Karpas-422 (cell line): Measurements from ENCODE around the gene HINT2. TPM values are rescaled to one million over a fixed set of nuclear protein-coding genes. Genes with fewer than 3 reads are reported as not detected.
A peak's percentile ranks its signal among the peaks of the same experiment; 100 is the strongest.

ENCODE experiments used
- DNase-seq: peaks from one replicate; pipeline ENCODE4 v3.0.0-alpha.2; 2015
- H2AFZ ChIP-seq: fragments of 200-600 bp; sonication (generic); 2 replicates; pipeline ENCODE4 v1.6.1; 2014; ENCODE audit warnings: antibody characterized with exemption, low read length, mixed read lengths
- H3K27ac ChIP-seq: fragments of 200-600 bp; sonication (generic); 2 replicates; pipeline ENCODE4 v1.5.1; 2014; ENCODE audit warnings: mild to moderate bottlenecking, low read length, moderate library complexity
- H3K27me3 ChIP-seq: fragments of 200-600 bp; sonication (generic); 2 replicates; pipeline ENCODE4 v1.6.1; 2014; ENCODE audit warnings: low read length, mixed read lengths
- H3K36me3 ChIP-seq: fragments of 200-600 bp; sonication (generic); 2 replicates; pipeline ENCODE4 v1.6.1; 2014; ENCODE audit warnings: low read length, mixed read lengths; ENCODE audit not compliant: insufficient read depth
- H3K4me1 ChIP-seq: fragments of 200-600 bp; sonication (generic); 2 replicates; pipeline ENCODE4 v1.6.1; 2014; ENCODE audit warnings: mild to moderate bottlenecking, low read length, mixed read lengths
- H3K4me2 ChIP-seq: fragments of 200-600 bp; sonication (generic); 2 replicates; pipeline ENCODE4 v1.6.1; 2014; ENCODE audit warnings: low read length, low read depth, mild to moderate bottlenecking; ENCODE audit not compliant: poor library complexity, severe bottlenecking
- H3K4me3 ChIP-seq: fragments of 200-600 bp; sonication (generic); 2 replicates; pipeline ENCODE4 v1.5.1; 2014; ENCODE audit warnings: mild to moderate bottlenecking, antibody characterized with exemption, low read length, mixed read lengths
- H3K79me2 ChIP-seq: fragments of 200-600 bp; sonication (generic); 2 replicates; pipeline ENCODE4 v1.6.1; 2014; ENCODE audit warnings: mild to moderate bottlenecking, low read length, mixed read lengths
- H3K9ac ChIP-seq: fragments of 200-600 bp; sonication (generic); 2 replicates; pipeline ENCODE4 v1.6.0; 2014; ENCODE audit warnings: low read length
- H3K9me2 ChIP-seq: fragments of 200-600 bp; sonication (generic), shearing (Covaris generic); replicated peaks from 2 replicates; pipeline ENCODE4 v1.6.0; 2014; ENCODE audit warnings: mild to moderate bottlenecking, low read length, moderate library complexity; ENCODE audit not compliant: insufficient read depth
- H3K9me3 ChIP-seq: fragments of 300-700, 200-600 bp; sonication (generic); 2 replicates; pipeline ENCODE4 v1.6.1; 2014; ENCODE audit warnings: low read length, mixed read lengths
- H4K20me1 ChIP-seq: fragments of 200-600 bp; sonication (generic); 2 replicates; pipeline ENCODE4 v1.6.1; 2014; ENCODE audit warnings: mild to moderate bottlenecking, antibody characterized with exemption, low read length, low read depth; ENCODE audit not compliant: insufficient read depth
- total RNA-seq: library from RNA; depleted of rRNA; stranded (reverse); fragments of >200 nt; shearing (Covaris generic); gene quantifications from 2 replicates; pipeline ENCODE4 v1.2.3, GENCODE V29; 2014; ENCODE audit warnings: low replicate concordance

The HINT2 gene
- total RNA-seq, 1 experiment from 2014 or later = 84.0 TPM

DNA sequence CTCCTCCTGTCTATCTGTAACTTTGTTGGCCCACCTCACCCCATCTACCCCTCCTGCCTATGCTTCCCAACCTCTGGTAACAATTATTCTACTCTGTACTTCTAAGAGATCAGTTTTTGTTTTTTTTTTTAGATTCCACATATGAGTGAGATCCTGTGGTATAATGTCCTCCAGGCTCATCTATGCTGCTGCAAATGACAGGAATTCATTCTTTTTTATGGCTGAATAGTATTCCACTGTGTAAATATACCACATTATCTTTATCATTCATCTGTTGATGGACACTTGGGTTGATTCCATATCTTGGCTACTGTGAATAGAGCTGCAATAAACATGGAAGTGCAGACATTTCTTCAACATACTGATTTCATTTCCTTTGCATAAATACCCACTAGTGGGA, 31.4 kb downstream of the HINT2 start:
- no peak for DNase-seq
- Histone ChIP-seq H4K20me1 (no peaks in the 10 kb centered on the region), H3K27ac (no peak overlapping the region), H3K4me2 (no peak overlapping the region), H3K79me2 (peaks cover 46% of the 10 kb centered on the region), H3K4me1 (peaks cover 7% of the 10 kb centered on the region; the same call in 1 of the 2 replicates), H3K9me2 (no peaks in the 10 kb centered on the region), H3K36me3 (peaks cover 31% of the 10 kb centered on the region), H3K9ac (no peak overlapping the region), H3K9me3 (no peaks in the 10 kb centered on the region), H2AFZ (no peak overlapping the region), H3K4me3 (no peak overlapping the region), H3K27me3 (no peaks in the 10 kb centered on the region)

DNA sequence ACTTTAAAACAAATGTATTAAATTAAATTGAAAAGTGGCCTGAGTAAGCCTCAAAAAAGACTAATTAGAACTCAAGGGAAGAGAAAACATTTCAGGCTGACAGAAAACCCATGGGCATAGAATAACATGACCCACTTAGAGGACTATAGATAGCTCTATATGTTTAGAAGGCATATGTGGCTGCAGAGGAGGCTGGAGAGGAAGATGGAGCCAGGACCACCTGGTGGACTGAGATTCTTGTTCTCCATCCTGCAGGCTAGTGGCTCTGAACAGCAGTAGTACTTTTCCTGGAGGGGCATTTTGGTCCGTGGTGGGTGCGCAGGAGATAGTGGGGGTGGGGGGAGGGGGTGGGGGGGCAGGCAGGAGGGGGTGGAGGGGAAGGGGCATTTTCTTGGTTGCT, 33.8 kb downstream of the HINT2 start:
- Histone ChIP-seq H3K9me3 (no peaks in the 10 kb centered on the region), H3K9ac (no peak overlapping the region), H3K4me1 (peaks cover 11% of the 10 kb centered on the region), H3K4me2 (no peak overlapping the region), H3K27me3 (no peaks in the 10 kb centered on the region), H4K20me1 (no peaks in the 10 kb centered on the region), H2AFZ (no peak overlapping the region), H3K27ac (no peak overlapping the region), H3K4me3 (no peak overlapping the region), H3K79me2 (peaks cover 57% of the 10 kb centered on the region), H3K36me3 (peaks cover 26% of the 10 kb centered on the region), H3K9me2 (no peaks in the 10 kb centered on the region)
- no peak for DNase-seq

DNA sequence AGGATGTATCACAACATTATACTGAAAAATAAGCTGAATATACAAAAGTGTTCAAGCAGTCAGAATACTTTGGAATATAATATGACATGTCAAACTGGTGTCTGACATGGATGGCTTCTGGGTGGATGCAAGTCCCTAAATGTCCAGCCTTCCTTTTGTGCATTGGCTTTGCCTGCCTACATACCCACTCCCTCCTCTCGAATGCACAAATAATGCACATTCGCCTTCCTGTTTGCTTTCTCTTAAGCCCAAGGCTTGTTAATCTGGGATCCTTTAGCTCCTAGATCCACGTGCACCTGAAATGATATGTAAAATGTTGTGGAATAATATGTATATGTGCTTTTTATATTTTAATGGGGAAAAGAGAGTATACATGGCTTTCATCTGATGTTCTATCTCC, 36.3 kb downstream of the HINT2 start:
- H3K4me3 ChIP-seq = no peak overlapping the region

DNA sequence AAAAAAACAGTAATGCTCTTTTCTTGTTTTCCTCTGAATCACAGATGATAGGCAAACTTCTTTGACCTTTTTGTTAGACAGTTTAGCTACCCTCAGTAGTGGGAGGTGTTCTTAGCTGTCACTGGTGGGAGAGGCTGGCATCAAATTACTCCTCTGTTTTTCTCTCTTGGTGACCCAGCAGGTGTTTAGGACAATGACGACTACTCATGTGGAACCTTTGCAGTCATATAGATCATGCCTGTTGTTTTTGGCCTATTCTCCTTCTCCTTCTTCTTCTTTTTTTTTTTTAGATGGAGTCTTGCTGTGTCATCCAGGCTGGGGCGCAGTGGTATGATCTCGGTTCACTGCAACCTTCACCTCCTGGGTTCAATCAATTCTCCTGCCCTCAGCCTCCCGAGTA, 38.8 kb downstream of the HINT2 start:
- H3K27me3 ChIP-seq = no peaks in the 10 kb centered on the region
- peak; percentile 66 for DNase-seq
- peak overlapping the region; percentile 48 for H3K27ac ChIP-seq
- H3K9me3 ChIP-seq = no peaks in the 10 kb centered on the region
- H3K9ac ChIP-seq = no peak overlapping the region
- peaks cover 74% of the 10 kb centered on the region for H3K79me2 ChIP-seq
- H3K9me2 ChIP-seq = no peaks in the 10 kb centered on the region
- peak overlapping the region; percentile 32 for H3K4me2 ChIP-seq
- no peaks in the 10 kb centered on the region for H4K20me1 ChIP-seq
- peaks cover 34% of the 10 kb centered on the region for H3K4me1 ChIP-seq
- H3K36me3 ChIP-seq = peaks cover 12% of the 10 kb centered on the region; the same call in 1 of the 2 replicates
- no peak overlapping the region for H3K4me3 ChIP-seq
- no peak overlapping the region for H2AFZ ChIP-seq

More for the DNA sequence above, 36.3 kb downstream of the HINT2 start:
- no peak overlapping the region for H2AFZ ChIP-seq
- no peak overlapping the region for H3K27ac ChIP-seq
- H3K9me3 ChIP-seq = no peaks in the 10 kb centered on the region
- peaks cover 22% of the 10 kb centered on the region for H3K4me1 ChIP-seq
- no peaks in the 10 kb centered on the region for H3K27me3 ChIP-seq
- DNase-seq = no peak
- H3K9ac ChIP-seq = no peak overlapping the region
- no peaks in the 10 kb centered on the region for H4K20me1 ChIP-seq
- no peaks in the 10 kb centered on the region for H3K9me2 ChIP-seq
- H3K36me3 ChIP-seq = peaks cover 16% of the 10 kb centered on the region
- peaks cover 62% of the 10 kb centered on the region for H3K79me2 ChIP-seq
- H3K4me2 ChIP-seq = no peak overlapping the region

DNA sequence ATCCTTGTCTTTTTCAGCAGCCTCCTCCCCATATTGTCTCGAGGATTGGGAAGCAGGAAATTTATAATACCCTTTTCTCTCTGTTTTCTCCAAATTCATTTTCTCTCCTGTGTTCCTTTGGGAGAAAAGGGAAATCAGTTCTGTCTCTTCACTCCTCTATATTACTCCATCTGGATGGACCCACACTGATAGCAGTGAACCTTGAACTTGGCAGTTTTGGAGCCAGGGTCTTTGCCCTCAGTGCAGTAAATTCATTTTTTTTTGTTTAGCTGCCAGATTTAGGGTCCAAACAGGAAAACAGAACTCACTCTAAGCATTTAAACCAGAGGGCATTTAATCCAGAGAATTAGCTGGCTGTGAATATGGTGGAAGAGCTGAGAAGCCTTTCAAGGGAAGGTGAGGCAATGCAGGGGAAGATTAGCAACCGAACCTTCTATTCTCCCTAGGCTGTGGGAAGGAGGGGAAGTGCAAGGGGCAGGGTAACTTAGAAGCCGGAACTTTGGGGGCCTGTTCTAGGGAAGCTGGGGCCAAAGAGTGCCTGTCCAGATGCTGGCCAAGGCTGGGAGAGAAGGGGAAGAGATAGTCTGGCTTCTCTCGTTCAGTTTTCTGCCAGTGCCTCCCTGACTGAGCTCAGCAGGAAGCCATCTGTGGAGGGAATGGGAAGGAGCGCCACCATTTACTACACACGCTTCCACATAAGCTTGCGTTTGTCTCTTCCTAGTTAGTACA, 39.8 kb downstream of the HINT2 start:
- Histone ChIP-seq H2AFZ (no peak overlapping the region), H3K79me2 (peaks cover 77% of the 10 kb centered on the region), H3K4me1 (peaks cover 44% of the 10 kb centered on the region), H3K4me3 (no peak overlapping the region), H3K36me3 (peaks cover 5% of the 10 kb centered on the region; the same call in 1 of the 2 replicates), H3K9me2 (no peaks in the 10 kb centered on the region), H3K4me2 (peak overlapping the region; percentile 32), H3K9ac (peak overlapping the region; percentile 18; the same call in 1 of the 2 replicates), H3K9me3 (no peaks in the 10 kb centered on the region), H3K27me3 (no peaks in the 10 kb centered on the region), H4K20me1 (no peaks in the 10 kb centered on the region), H3K27ac (peak overlapping the region; percentile 48)
- DNase-seq = no peak

DNA sequence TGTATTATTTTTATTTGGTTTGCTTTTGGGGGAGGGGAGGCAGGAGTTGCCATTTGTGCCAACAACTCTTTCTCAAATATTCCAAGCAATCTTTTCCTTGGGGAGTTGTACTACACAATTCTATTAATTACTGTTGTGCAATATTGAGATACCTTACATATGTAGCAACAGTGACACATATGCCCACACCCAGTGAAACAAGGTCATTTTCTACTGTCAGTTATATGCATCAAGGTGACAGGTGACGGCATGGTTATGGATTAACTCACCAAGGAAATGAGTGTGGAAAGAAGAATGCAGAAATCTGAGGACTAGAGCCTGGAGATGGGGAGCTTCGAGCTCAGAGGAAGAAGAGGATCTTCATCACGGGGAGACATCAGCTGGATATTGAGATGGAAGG, 42.9 kb downstream of the HINT2 start:
- H3K9ac ChIP-seq = no peak overlapping the region
- no peaks in the 10 kb centered on the region for H3K27me3 ChIP-seq
- H3K4me2 ChIP-seq = no peak overlapping the region
- H4K20me1 ChIP-seq = no peaks in the 10 kb centered on the region
- H3K4me3 ChIP-seq = no peak overlapping the region
- H3K9me2 ChIP-seq = no peaks in the 10 kb centered on the region
- DNase-seq = no peak
- H3K27ac ChIP-seq = 0 out of 2 replicates have a peak overlapping the region, but pooled peaks have one; percentile 9
- no peaks in the 10 kb centered on the region for H3K9me3 ChIP-seq
- peaks cover 3% of the 10 kb centered on the region; the same call in 1 of the 2 replicates for H3K36me3 ChIP-seq
- peaks cover 55% of the 10 kb centered on the region for H3K4me1 ChIP-seq
- H3K79me2 ChIP-seq = peaks cover 84% of the 10 kb centered on the region
- H2AFZ ChIP-seq = no peak overlapping the region

DNA sequence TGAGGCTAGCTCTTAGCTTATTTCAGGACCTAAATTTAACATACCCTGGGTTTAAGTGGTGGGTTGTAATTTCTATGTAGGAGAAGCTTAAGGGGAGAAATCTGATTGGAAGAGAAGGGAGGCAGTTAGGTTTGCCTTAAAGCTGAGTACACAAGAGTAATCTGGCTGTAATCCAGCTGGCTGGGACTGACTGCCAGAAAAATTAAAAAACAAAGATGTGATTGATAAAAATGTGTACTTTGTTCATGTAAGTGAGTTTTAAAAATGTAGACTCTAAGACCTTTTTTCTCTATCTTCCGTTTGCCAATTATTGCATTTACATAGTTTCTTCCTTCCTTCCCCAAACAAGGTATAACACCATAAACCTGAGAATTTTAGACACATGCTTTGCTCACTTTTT, 43.3 kb downstream of the HINT2 start:
- Histone ChIP-seq H3K4me1 (peaks cover 59% of the 10 kb centered on the region), H4K20me1 (no peaks in the 10 kb centered on the region), H3K4me2 (no peak overlapping the region), H2AFZ (no peak overlapping the region), H3K9me2 (no peaks in the 10 kb centered on the region), H3K79me2 (peaks cover 87% of the 10 kb centered on the region), H3K9me3 (no peaks in the 10 kb centered on the region), H3K36me3 (peaks cover 3% of the 10 kb centered on the region; the same call in 1 of the 2 replicates), H3K27ac (0 out of 2 replicates have a peak overlapping the region, but pooled peaks have one; percentile 9), H3K27me3 (no peaks in the 10 kb centered on the region), H3K9ac (no peak overlapping the region), H3K4me3 (no peak overlapping the region)
- no peak for DNase-seq

DNA sequence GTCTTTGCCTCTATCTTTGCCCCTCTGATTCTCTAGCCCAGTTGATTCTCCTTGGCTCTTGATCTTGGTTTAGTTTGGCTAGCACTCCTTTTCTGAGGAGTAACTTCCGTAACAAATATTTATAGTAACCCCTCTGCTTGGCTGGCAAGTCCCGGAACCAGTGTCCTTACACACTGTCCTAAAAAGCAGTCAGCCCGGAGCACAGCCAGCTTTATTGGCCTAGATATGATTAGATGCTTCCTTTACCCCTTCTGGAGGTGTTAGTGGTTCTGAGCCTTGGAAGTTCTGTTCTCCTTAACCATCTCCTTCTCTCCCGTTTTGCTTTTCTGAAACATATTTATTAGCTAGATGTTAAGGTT, 43.8 kb downstream of the HINT2 start:
- H3K79me2 ChIP-seq = peaks cover 87% of the 10 kb centered on the region
- no peak overlapping the region for H3K4me3 ChIP-seq
- peaks cover 3% of the 10 kb centered on the region; the same call in 1 of the 2 replicates for H3K36me3 ChIP-seq
- no peaks in the 10 kb centered on the region for H4K20me1 ChIP-seq
- H3K4me1 ChIP-seq = peaks cover 60% of the 10 kb centered on the region
- H3K27ac ChIP-seq = 0 out of 2 replicates have a peak overlapping the region, but pooled peaks have one; percentile 9
- H3K27me3 ChIP-seq = no peaks in the 10 kb centered on the region
- no peak overlapping the region for H3K4me2 ChIP-seq
- H3K9me3 ChIP-seq = no peaks in the 10 kb centered on the region
- H3K9me2 ChIP-seq = no peaks in the 10 kb centered on the region
- H3K9ac ChIP-seq = no peak overlapping the region
- DNase-seq = no peak
- H2AFZ ChIP-seq = no peak overlapping the region
